Fibroblast of mammary gland (primary cell): ENCODE data around the gene PI4KA.

ENCODE experiments used
- DNase-seq: peaks from one replicate; pipeline ENCODE4 v3.0.0-alpha.2; 2010; ENCODE audit warnings: low read depth
- H3K4me3 ChIP-seq: 2 replicates; pipeline ENCODE4 v1.5.1; 2011; ENCODE audit warnings: low read depth, mild to moderate bottlenecking, low read length, moderate library complexity; ENCODE audit not compliant: control insufficient read depth
- TF ChIP-seq, protein P1 (sequence below): conservative IDR thresholded peaks from 2 replicates; pipeline ENCODE4 v1.5.1; 2011; ENCODE audit warnings: low read depth, low read length, inconsistent platforms; ENCODE audit not compliant: control insufficient read depth, insufficient read depth

The PI4KA gene

DNA sequence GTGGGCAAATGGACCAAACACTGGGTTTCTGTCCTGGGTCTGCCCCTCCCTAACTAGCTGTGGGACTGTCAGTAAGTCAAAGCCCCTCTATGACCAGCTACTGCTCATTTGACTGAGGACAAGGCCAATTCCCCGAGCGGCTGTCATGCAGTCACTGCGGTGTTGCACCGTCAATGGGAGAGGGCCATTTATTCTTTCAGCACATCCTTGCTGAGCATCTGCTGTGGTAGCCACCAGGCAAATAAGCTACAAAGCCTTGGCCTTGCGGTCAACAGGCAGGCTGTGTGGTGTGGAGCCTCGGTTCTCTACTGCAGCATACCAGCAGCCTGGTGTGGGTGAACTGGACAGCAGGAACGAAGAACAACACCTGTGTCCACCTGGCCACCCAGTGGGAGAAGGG is 110.5 kb downstream of the PI4KA start:
- H3K4me3 ChIP-seq, result no peak overlapping the region
- TF ChIP-seq, protein P1, sequence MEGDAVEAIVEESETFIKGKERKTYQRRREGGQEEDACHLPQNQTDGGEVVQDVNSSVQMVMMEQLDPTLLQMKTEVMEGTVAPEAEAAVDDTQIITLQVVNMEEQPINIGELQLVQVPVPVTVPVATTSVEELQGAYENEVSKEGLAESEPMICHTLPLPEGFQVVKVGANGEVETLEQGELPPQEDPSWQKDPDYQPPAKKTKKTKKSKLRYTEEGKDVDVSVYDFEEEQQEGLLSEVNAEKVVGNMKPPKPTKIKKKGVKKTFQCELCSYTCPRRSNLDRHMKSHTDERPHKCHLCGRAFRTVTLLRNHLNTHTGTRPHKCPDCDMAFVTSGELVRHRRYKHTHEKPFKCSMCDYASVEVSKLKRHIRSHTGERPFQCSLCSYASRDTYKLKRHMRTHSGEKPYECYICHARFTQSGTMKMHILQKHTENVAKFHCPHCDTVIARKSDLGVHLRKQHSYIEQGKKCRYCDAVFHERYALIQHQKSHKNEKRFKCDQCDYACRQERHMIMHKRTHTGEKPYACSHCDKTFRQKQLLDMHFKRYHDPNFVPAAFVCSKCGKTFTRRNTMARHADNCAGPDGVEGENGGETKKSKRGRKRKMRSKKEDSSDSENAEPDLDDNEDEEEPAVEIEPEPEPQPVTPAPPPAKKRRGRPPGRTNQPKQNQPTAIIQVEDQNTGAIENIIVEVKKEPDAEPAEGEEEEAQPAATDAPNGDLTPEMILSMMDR, result no peak
- DNase-seq, result no peak

DNA sequence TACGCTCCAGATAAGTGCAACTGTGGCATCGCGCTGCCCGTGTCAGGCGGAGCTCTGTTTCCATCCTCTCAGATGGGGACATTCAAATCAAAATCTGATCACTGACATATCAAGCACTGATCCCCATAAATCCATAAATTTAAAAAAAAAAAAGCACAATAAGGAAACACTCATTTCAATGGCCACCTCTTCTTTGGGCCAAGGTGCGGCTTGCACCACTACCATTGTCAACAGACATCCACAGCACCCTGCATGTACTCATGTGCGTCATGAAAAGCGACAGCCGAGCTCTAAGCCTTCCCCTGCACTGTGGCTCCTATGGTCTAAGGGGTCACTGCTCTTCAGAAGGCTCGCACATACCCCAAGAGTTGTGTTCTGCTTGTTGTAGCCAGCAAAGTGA is 111.4 kb downstream of the PI4KA start:
- no peak overlapping the region for H3K4me3 ChIP-seq
- DNase-seq, result no peak
- TF ChIP-seq, protein P1, result no peak

DNA sequence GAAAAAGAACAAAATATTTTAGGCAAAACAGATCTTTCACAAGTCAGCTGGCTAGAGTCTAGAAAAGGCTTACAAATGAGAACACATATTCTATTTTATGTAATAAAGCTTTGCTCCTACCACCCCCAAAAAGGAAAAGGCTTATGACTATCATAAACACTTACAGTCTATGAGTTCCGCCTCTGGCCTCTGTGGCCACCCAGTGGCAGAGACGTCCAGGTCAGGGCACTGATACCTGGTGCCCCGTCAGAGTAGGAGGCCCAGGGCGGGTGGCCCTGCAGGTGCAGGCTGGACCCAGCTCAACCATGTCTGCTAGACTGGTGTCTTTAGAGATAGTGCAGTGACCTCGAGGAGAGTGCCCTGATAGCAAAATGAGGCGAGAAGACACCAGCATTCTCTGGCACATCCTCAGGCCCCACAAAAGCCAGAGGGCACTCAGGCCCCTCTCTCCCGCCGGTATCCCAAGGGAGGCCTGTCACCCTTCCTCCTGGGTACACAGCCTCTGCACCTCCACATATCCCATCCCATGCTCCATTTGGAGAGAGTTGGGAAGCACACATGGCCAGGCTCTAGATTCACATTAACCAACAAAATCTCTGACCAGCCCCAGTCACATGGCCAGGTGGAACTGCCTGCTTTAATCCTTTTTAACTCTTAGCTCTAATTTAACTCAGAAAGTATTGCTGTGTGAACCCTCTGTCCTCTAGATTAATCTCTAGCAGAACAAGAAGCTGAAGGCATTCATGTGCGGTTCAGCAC is 112.0 kb downstream of the PI4KA start:
- no peak overlapping the region for H3K4me3 ChIP-seq
- TF ChIP-seq, protein P1, result no peak
- DNase-seq, result no peak

DNA sequence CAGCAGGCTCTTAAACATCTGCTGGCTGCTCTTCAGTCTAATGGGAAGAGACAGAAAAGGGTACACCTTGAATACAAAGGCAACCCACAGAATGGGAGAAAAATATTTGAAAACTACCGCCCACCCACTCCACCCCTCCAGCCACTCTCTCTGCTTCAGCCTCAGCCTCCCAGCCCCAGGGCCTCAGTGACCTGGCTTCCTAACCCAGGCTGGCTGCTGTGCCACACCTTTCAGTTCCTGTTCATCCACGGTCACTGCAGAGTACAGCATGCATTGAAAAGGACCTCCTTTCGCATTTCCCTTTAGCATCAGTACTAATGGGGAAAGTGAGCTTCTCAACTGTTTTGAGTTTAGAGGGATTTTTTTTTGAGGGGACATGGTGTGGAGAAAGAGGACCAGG is 113.5 kb downstream of the PI4KA start:
- TF ChIP-seq, protein P1, result no peak
- DNase-seq, result no peak
- H3K4me3 ChIP-seq, result no peak overlapping the region

DNA sequence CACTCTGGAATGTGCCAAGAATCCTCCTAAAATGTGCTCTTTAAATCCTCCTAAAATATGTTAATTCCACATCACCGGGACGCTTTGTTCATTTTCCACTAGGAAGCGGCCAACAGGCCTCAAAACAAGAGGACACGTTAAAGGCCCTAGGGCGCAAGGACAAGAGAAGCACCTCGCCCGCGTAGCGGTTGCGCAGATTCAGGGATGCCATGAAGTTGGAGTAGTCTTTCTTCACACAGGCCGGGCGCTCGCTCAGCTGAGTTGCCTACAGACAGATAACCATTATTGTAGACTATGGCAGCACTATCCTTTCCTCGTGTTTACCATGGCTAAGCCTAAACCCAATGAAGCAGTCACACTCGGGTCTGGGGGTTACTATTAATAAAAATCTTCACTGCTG is 114.2 kb downstream of the PI4KA start:
- TF ChIP-seq, protein P1, result no peak
- no peak for DNase-seq
- H3K4me3 ChIP-seq, result no peak overlapping the region

DNA sequence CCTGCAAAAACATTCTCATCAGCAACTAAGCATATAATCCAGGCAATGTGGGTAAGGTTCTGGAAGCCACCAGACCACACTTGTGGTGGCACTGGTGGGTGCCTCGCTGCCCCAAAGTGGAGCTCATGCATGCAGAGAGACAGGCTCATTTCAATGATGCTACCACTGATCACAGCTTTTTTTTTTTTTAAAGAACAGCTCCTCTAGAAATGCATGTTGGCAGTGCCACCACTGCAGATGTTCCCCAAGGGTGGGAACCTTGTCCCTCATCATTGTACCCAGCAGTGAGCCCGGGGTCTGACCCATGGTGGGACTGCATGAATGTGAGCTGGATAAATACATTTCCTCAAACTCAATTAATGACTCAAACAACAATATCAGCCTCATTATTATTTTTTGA is 115.8 kb downstream of the PI4KA start:
- TF ChIP-seq, protein P1, result no peak
- no peak for DNase-seq

More for the DNA sequence above, 115.8 kb downstream of the PI4KA start:
- no peak overlapping the region for H3K4me3 ChIP-seq
